Suppressor macrophage treated with lipopolysaccharide for 4 hours (primary cell): Measurements from ENCODE around the gene TMEM222.

Source experiments
- DNase-seq: peaks from one replicate; pipeline ENCODE4 v3.0.0-alpha.2; 2020

The TMEM222 gene

GRCh38 chr1:27360159-27361043, 38.4 kb downstream of the TMEM222 start:
- DNase-seq: no peak

DNA sequence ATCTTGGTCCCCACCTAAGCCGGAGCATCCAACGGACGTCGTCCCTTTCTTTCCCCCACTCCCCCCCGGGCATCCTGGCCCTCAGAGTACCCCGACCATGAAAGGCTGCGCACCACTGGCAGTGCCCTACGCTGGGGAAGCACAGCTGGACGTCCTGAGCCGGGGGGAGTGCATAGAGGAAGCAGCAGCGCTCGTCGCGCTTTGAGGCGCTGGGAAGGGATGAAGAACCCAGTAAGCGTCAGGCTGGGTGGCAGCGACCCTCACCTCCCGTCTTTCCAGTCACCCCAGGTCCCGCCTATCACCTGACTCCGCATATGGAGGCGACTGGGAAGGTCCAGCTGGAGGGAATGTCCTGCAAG, 39.1 kb downstream of the TMEM222 start:
- DNase-seq: no peak

- DNase-seq: no peak
These were observed 39.6 kb downstream of the TMEM222 start for GRCh38 chr1:27361553-27361952.

DNA sequence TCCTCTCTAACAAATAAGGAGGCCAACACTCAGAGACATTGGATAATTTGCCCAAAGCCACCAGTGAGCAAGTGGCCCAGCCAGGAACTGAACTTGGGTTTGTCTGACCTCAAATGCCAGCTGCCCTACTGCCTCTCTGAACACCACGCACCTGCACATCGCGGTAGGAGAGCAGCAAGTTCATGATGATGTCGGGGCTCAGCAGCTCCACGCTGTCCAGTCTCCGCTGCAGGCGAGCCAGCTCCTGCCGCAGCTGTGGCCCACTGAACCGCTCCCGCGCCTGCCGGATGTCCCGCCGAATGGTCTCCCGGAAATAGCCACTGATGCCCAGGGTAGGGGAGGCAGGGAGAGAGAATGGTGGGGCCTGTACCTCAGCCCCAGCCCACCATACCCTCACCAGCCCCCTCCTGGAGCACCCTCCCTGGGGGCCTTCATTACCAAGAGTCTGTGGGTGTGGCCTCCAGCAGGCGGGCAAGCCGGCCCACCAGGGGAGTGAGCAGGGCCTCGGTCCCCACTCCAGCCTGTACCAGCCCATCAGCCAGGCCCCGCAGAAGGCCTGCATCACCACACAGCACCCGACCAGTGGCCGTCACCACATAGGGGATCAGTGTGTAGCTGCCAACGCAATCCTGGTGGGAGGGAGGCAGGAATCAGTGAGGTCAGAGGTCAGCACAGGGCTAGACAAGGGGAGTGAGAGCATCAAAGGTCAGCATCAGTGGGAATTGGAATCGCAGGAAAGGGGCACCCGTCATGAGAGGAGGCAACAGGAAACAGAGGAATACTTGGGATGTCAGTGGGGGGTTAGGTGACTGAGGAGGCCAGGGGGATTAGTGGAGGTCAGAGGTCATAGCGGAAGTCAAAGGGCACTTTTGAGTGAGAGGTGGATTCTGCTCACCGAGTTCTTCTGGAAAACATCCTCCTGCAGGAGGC, 42.1 kb downstream of the TMEM222 start:
- no peak for DNase-seq

DNA sequence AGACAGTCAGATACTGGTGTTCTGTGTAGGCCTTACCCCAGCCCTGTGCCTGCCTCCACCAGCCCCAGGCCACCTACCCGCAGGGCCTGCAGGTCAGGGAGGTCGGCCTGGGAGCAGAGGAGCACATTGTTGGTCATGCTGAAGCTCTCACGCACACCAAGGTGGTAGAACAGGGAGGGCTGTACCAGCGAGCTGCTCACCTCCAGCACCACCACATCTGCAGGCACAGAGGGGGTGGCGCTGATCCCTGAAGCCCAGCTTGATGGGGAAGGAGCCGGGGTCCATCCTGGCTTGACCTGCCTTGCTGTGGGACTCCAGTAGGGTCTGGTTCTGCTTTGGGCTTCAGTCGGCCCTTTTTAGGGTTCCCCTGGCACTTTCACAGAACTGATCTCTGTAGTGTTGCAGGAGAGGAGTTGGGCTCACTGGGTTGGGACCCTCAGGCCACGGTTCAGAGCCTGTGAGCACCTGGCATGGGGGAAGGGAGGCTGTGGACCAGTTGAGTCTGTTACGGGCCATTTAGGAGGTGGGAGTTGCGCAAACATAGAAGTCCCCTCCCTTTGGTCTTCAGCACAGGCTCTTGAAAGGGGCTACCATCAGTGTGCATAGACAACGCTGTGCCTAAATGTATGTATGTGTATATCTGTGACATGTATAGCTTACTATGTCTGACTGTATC, 42.9 kb downstream of the TMEM222 start:
- DNase-seq: no peak

- peak; percentile 91 for DNase-seq
These were observed 43.6 kb downstream of the TMEM222 start for GRCh38 chr1:27365372-27366112.

- DNase-seq: peak; percentile 77
These were observed 44.1 kb downstream of the TMEM222 start for GRCh38 chr1:27366113-27366410.

GRCh38 chr1:27366411-27367159, 44.6 kb downstream of the TMEM222 start, which contains the start of gene MAP3K6:
MAP3K6 (minus strand) TSS chr1:27366961; CDS start chr1:27366597, 364 bp downstream.
- peak; percentile 74 for DNase-seq

GRCh38 chr1:27367160-27367650, 45.2 kb downstream of the TMEM222 start:
- DNase-seq: no peak

- no peak for DNase-seq
These were observed 47.1 kb downstream of the TMEM222 start for GRCh38 chr1:27368869-27369582.

GRCh38 chr1:27372022-27372807, 50.3 kb downstream of the TMEM222 start:
- no peak for DNase-seq

DNA sequence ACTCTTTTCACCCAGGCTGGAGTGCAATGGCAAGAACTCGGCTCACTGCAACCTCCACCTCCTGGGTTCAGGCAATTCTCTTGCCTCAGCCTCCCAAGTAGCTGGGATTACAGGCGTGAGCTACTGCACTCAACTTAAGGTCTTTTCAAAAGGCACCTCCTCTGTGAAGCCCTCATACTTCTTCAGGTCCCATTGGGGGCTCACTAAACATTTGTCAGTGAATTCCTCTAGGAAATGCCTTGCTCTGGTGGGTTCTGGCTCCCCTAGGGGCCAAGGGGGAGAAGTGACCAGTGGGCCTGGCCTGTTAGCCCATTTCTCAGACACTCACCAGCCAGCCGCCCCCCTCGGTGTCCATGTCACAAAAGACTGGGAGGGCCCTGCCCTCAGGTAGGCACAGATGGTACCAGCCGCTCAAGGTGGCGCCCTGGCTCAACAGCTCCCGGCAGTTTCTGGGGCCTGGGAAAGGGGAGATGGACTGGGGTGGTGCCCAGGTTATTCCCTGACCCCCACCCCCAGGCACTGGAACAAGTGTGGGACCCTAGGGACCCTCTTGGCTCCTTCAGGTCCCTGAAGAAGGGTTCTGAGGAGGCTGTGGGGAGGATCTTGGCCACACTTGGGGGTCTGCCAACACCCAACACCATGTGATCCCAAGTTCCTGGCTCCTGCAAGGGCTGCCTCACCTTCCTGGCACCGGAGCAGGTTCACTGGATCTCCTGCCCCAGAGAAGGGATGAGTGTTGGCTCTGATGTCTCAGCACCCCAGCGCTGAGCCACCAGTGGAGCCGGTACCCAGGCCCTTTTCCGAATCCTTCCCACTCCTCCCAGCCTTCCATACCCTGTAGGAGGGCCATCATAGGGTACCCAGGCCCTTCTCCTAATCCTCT, 51.1 kb downstream of the TMEM222 start:
- no peak for DNase-seq

DNA sequence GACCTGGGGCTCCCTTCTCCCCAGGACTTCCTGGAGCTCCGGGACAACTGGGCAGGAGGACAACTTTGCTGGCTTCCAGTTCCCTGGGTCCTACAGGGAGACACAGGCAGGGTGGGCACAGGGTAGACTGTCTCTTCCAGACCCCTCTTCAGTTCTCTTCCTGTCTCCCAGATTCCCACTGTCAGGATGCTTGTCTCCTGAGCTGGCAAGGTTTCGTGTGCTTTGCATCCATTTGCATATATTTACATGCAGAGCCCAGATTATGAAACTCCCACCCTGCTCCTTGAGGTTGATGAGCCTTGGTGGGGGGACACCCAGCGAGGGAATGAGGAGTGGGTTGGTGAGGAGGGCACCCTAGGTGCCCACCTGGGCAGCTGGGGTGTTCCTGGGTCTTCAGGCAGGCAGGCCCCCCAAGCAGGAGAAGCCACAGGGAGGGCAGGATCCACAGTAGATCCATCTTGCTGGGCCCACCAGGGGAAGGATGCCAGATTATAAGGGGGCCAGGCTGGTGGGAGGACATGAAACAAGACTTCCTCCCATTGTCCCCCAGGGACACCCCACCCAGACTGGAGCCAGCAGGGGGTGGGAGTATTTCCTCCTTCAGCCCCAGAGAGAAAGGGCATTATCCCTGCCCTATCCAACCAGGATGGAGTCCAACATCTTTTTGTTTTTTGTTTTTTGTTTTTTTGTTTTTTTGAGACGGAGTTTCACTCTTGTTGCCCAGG, 52.6 kb downstream of the TMEM222 start, which contains the start of gene FCN3:
Gene FCN3, minus strand, starts transcription at position 463 of the 725 bp plus-strand sequence. Its CDS starts 6 bp downstream, at position 457.
- no peak for DNase-seq

- no peak for DNase-seq
These were observed 56.0 kb downstream of the TMEM222 start for GRCh38 chr1:27377760-27378495.

DNA sequence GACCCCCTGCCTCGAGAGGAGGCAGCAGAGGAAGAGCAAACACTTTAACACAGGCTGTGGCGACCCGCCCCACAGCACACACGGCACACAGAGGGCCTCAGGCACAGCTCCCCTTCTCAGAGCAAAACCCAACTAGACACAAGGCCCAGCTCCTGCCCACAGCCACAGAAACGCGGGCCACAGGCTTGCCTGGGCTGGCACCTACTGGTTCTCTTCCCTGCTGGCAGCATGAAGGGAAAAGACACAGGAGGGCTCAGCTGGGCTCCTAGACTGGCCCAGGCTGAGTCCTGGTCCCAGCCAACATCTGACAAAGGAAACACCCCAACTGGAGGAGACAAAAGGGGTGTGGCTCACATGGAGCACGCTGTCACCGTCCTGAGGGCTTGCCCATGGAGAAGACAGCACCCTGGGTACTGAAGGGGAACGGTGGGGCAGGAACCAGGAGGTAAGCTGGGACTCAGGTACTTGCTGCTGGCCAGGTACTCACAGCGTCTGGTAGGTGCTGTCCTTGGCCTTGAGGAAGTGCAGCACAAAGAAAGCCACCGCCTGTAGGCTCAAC, 57.7 kb downstream of the TMEM222 start:
- no peak for DNase-seq

GRCh38 chr1:27380224-27380623, 58.3 kb downstream of the TMEM222 start:
- no peak for DNase-seq
